Gastroesophageal sphincter (tissue), 4 donors: ENCODE results near the gene NT5C2. TPM values are rescaled to one million over a fixed set of nuclear protein-coding genes. Genes with fewer than 3 reads are reported as not detected.
"Not testable (repeated sequence)": the region's sequence is repeated elsewhere in the genome, so short reads cannot be mapped to it uniquely, and the experiment has no call there.

ENCODE experiments used
- ATAC-seq: fragments of 150-250 bp; one replicate; pipeline ENCODE4 v1.9.1; 2016; ENCODE audit warnings: mild to moderate bottlenecking, moderate library complexity
- H3K27ac ChIP-seq, 4 donors: fragments of 200-600 bp; sonication (generic) in 3 of 4; 1 replicate in 3 of 4; 2 replicates in 1 of 4; pipeline ENCODE4 v1.5.1; 2016 to 2019
- H3K27me3 ChIP-seq: fragments of 200-600 bp; sonication (generic); one replicate; pipeline ENCODE4 v1.5.1; 2019
- H3K36me3 ChIP-seq, 2 donors: fragments of 200-600 bp; sonication (generic); one replicate each; pipeline ENCODE4 v1.5.1; 2019; ENCODE audit warnings: control low read depth in 1 of 2
- H3K4me1 ChIP-seq, 3 donors: fragments of 200-600 bp; sonication (generic); 1 replicate in 2 of 3; 2 replicates in 1 of 3; pipeline ENCODE4 v1.5.1; 2016 to 2019; ENCODE audit warnings: control low read depth in 2 of 3
- H3K4me3 ChIP-seq, 2 donors: fragments of 200-600 bp; sonication (generic); one replicate each; pipeline ENCODE4 v1.5.1; 2019; ENCODE audit warnings: mild to moderate bottlenecking in 1 of 2, moderate library complexity in 1 of 2
- H3K9me3 ChIP-seq, 3 donors: fragments of 200-600 bp; sonication (generic); one replicate each; pipeline ENCODE4 v1.5.1; 2017 to 2019; ENCODE audit warnings: control low read depth in 2 of 3
- CTCF ChIP-seq, 4 experiments: fragments of 200-600 bp in 2 of 4; fragments of 450-650 bp in 2 of 4; sonication (generic) in 1 of 4; IDR thresholded peaks; one replicate each; pipeline ENCODE4 v1.5.1; 2017 to 2019; ENCODE audit warnings: antibody characterized with exemption in 4 of 4, mild to moderate bottlenecking in 2 of 4, moderate library complexity in 2 of 4
- EP300 ChIP-seq: sonication (generic); formaldehyde crosslinking; IDR thresholded peaks from one replicate; pipeline ENCODE4 v1.6.1; 2017; ENCODE audit warnings: antibody characterized with exemption, mild to moderate bottlenecking
- POLR2A ChIP-seq, 2 donors: fragments of 450-650 bp; IDR thresholded peaks; one replicate each; pipeline ENCODE4 v1.6.1; 2017; ENCODE audit warnings: antibody characterized with exemption in 2 of 2, mild to moderate bottlenecking in 2 of 2, moderate library complexity in 1 of 2
- POLR2AphosphoS5 ChIP-seq: sonication (generic); formaldehyde crosslinking; IDR thresholded peaks from one replicate; pipeline ENCODE4 v1.6.1; 2017; ENCODE audit warnings: antibody characterized with exemption
- WGBS, 2 donors: methylation state at CpG; one replicate each; pipeline ENCODE4 v1.1.5; 2018; ENCODE audit warnings: low coverage in 1 of 2; 5-methylcytosine and 5-hydroxymethylcytosine counted together
- total RNA-seq, 4 donors: library from RNA; depleted of rRNA; stranded (reverse); fragments of >200 nt; gene quantifications; one replicate each; pipeline ENCODE4 v1.1.0, GENCODE V29; 2016

NT5C2 gene
- total RNA-seq, 4 donors from 2014 or later, result 63.4 to 71.9 (median 71.1) TPM

- Histone ChIP-seq H3K9me3 (no peaks in the 10 kb centered on the region), H3K36me3 (peaks cover 0 to 61% of the 10 kb centered on the region in 2 donors), H3K4me1 (peaks cover 4 to 21% (median 6%) of the 10 kb centered on the region in 3 donors), H3K4me3 (no peak overlapping the region), H3K27ac (no peak overlapping the region), H3K27me3 (no peaks in the 10 kb centered on the region)
- TF ChIP-seq EP300 (no peak), POLR2AphosphoS5 (no peak), CTCF (IDR thresholded peaks at IDR 0.05) (no peak), POLR2A (IDR thresholded peaks at IDR 0.05) (no peak)
- no peak for ATAC-seq
- WGBS, 2 donors, result 78% methylated on average over 3 of the region's 3 CpGs; no CpG with 5 or more reads in 1 of the 2 donors
Observed at GRCh38 chr10:103139803-103140202, 53.3 kb downstream of the NT5C2 start.

- not testable (repeated sequence) for H3K27ac ChIP-seq, ATAC-seq, H3K27me3 ChIP-seq, H3K4me1 ChIP-seq, H3K9me3 ChIP-seq, H3K4me3 ChIP-seq
- WGBS, 2 donors, result 80% methylated on average over 2 of the region's 3 CpGs; no CpG with 5 or more reads in 1 of the 2 donors
- H3K36me3 ChIP-seq, result peaks cover 0 to 70% of the 10 kb centered on the region in 2 donors
Observed at GRCh38 chr10:103135168-103135567, 57.9 kb downstream of the NT5C2 start.

GRCh38 chr10:103130910-103131309 is 62.2 kb downstream of the NT5C2 start:
- Histone ChIP-seq H3K4me3 (no peak overlapping the region), H3K27ac (no peak overlapping the region), H3K9me3 (no peaks in the 10 kb centered on the region), H3K27me3 (no peaks in the 10 kb centered on the region), H3K4me1 (peaks cover 2 to 8% (median 2%) of the 10 kb centered on the region in 3 donors), H3K36me3 (peaks cover 0 to 31% of the 10 kb centered on the region in 2 donors)
- no peak for ATAC-seq
- WGBS, 2 donors, result 64% methylated on average over 1 of the region's 1 CpG; no CpG with 5 or more reads in 1 of the 2 donors
- TF ChIP-seq EP300 (no peak), POLR2AphosphoS5 (no peak), POLR2A (IDR thresholded peaks at IDR 0.05) (no peak), CTCF (IDR thresholded peaks at IDR 0.05) (no peak)

- H3K27ac ChIP-seq, ATAC-seq, H3K27me3 ChIP-seq, H3K9me3 ChIP-seq, H3K4me3 ChIP-seq: not testable (repeated sequence)
- H3K4me1 ChIP-seq, result peaks cover 3 to 16% (median 3%) of the 10 kb centered on the region in 3 donors
- 100% methylated on average over 2 of the region's 5 CpGs; no CpG with 5 or more reads in 1 of the 2 donors for WGBS, 2 donors
- peaks cover 0 to 24% of the 10 kb centered on the region in 2 donors for H3K36me3 ChIP-seq
Observed at GRCh38 chr10:103130180-103130579, 62.9 kb downstream of the NT5C2 start.

- Histone ChIP-seq H3K4me3 (no peak overlapping the region), H3K27ac (no peak overlapping the region), H3K27me3 (no peaks in the 10 kb centered on the region), H3K36me3 (peaks cover 0 to under 1% of the 10 kb centered on the region in 2 donors), H3K4me1 (peaks cover 8 to 43% (median 10%) of the 10 kb centered on the region in 3 donors), H3K9me3 (no peaks in the 10 kb centered on the region)
- TF ChIP-seq POLR2AphosphoS5 (no peak), POLR2A (IDR thresholded peaks at IDR 0.05) (no peak), EP300 (no peak), CTCF (IDR thresholded peaks at IDR 0.05) (no peak)
- 86 to 95% methylated on average over 1 of the region's 1 CpG for WGBS, 2 donors
- ATAC-seq, result no peak
Observed at GRCh38 chr10:103127241-103127640, 65.8 kb downstream of the NT5C2 start.
